ENCODE data around the gene GYS2.

- TF ChIP-seq POLR2A (IDR thresholded peaks at IDR 0.05; ENCODE audit: low read length) (no peak), GATA1 (IDR thresholded peaks at IDR 0.05; ENCODE audit: low read depth, low read length) (no peak)
Measured at GRCh38 chr12:21543151-21543550, 61.5 kb downstream of the GYS2 start.
